ENCODE results near the gene CDKL1.

- TF ChIP-seq CTCF (IDR thresholded peaks at IDR 0.05) (no peak), POLR2A (IDR thresholded peaks at IDR 0.05) (no peak)
Observed at GRCh38 chr14:50377550-50378085, 19.1 kb downstream of the CDKL1 start.

All from lower leg skin (tissue), 3 donors.